HepG2 (cell line): Measurements from ENCODE around the gene SEMA3F. TPM values are rescaled to one million over a fixed set of nuclear protein-coding genes. Genes with fewer than 3 reads are reported as not detected.
A peak's percentile ranks its signal among the peaks of the same experiment; 100 is the strongest.

Experiments
- DNMT3B ChIP-seq: conservative IDR thresholded peaks from 2 replicates; pipeline ENCODE4 v1.6.1; 2016; ENCODE audit warnings: missing biosample characterization, control low read depth
- HNRNPH1 ChIP-seq: fragments of 200-400 bp; formaldehyde crosslinking; optimal IDR thresholded peaks from 2 replicates; pipeline ENCODE3; 2017; ENCODE audit warnings: mild to moderate bottlenecking, low read depth, low read length
- KLF16 ChIP-seq, 2 experiments: sonication (generic) in 1 of 2; formaldehyde crosslinking in 1 of 2; IDR thresholded peaks; 2 replicates each; pipeline versions ENCODE4 v1.6.1 to v1.8.0; 2016 to 2023; ENCODE audit warnings: missing genetic modification reagents in 2 of 2, missing compliant biosample characterization in 1 of 2
- PRMT3 ChIP-seq: sonication (generic); formaldehyde crosslinking; IDR thresholded peaks from 2 replicates; pipeline ENCODE4 v1.8.1; 2022; ENCODE audit warnings: low read depth, mild to moderate bottlenecking, moderate library complexity, missing genetic modification reagents, borderline replicate concordance
- SP140L ChIP-seq: sonication (generic); formaldehyde crosslinking; IDR thresholded peaks from 2 replicates; pipeline ENCODE4 v1.4.0; 2020; ENCODE audit warnings: missing genetic modification reagents, borderline replicate concordance
- ZNF292 ChIP-seq: sonication (generic); formaldehyde crosslinking; IDR thresholded peaks from 2 replicates; pipeline ENCODE4 v1.8.1; 2022; ENCODE audit warnings: mild to moderate bottlenecking, low read depth, missing genetic modification reagents, borderline replicate concordance
- ZNF367 ChIP-seq: sonication (generic); formaldehyde crosslinking; IDR thresholded peaks from 2 replicates; pipeline ENCODE4 v1.4.0; 2020; ENCODE audit warnings: missing genetic modification reagents, borderline replicate concordance
- ZNF569 ChIP-seq: sonication (generic); formaldehyde crosslinking; IDR thresholded peaks from 2 replicates; pipeline ENCODE4 v1.5.0; 2020; ENCODE audit warnings: mild to moderate bottlenecking, missing genetic modification reagents, moderate library complexity, borderline replicate concordance
- ZNF7 ChIP-seq: IDR thresholded peaks from 2 replicates; pipeline ENCODE4 v1.6.1; 2016; ENCODE audit warnings: missing biosample characterization, missing genetic modification reagents
- ZNF703 ChIP-seq: sonication (generic); formaldehyde crosslinking; IDR thresholded peaks from 2 replicates; pipeline ENCODE4 v1.5.1; 2020; ENCODE audit warnings: missing genetic modification reagents, mild to moderate bottlenecking, moderate library complexity, borderline replicate concordance
- ZNF713 ChIP-seq: sonication (generic); formaldehyde crosslinking; IDR thresholded peaks from 2 replicates; pipeline ENCODE4 v1.4.0; 2020; ENCODE audit warnings: mild to moderate bottlenecking, missing genetic modification reagents
- ZNF749 ChIP-seq: sonication (generic); formaldehyde crosslinking; IDR thresholded peaks from 2 replicates; pipeline ENCODE4 v1.8.0; 2022; ENCODE audit warnings: mild to moderate bottlenecking, missing genetic modification reagents, moderate library complexity, borderline replicate concordance
- ZNF75D ChIP-seq: sonication (generic); formaldehyde crosslinking; IDR thresholded peaks from 2 replicates; pipeline ENCODE4 v1.8.1; 2023; ENCODE audit warnings: missing genetic modification reagents, mild to moderate bottlenecking, borderline replicate concordance
- polyA plus RNA-seq, 8 experiments: library from polyadenylated mRNA; depleted of rRNA in 3 of 8; stranded (reverse) in 7 of 8; unstranded in 1 of 8; fragments of >200 nt; fragmentation: Illumina TruSeq in 4 of 8; extraction: Trizol in 4 of 8; gene quantifications; 2 replicates each; pipeline versions ENCODE4 v1.2.1 to v1.2.3, GENCODE V29; 2011 to 2016; ENCODE audit warnings: low read depth in 4 of 8, missing spikeins in 1 of 8, mixed read lengths in 1 of 8; ENCODE audit not compliant: insufficient read depth in 1 of 8
- total RNA-seq, 5 experiments: library from RNA; depleted of rRNA; stranded (reverse); fragments of >200 nt; fragmentation: Illumina TruSeq; extraction: Trizol; gene quantifications; 2 replicates each; pipeline ENCODE4 v1.2.3, GENCODE V29; 2016; ENCODE audit warnings: low read depth in 1 of 5
- TF ChIP-seq, protein P1 (sequence below): sonication (generic); formaldehyde crosslinking; IDR thresholded peaks from 2 replicates; pipeline ENCODE4 v1.8.0; 2022; ENCODE audit warnings: low read depth, missing genetic modification reagents
- TF ChIP-seq, protein P2 (sequence below): sonication (generic); formaldehyde crosslinking; IDR thresholded peaks from 2 replicates; pipeline ENCODE4 v1.5.0; 2020; ENCODE audit warnings: missing genetic modification reagents
- TF ChIP-seq, protein P3 (sequence below): sonication (generic); formaldehyde crosslinking; IDR thresholded peaks from 2 replicates; pipeline ENCODE4 v1.4.0; 2020; ENCODE audit warnings: missing genetic modification reagents
- TF ChIP-seq, protein P4 (sequence below): IDR thresholded peaks from 2 replicates; pipeline ENCODE4 v1.6.1; 2012; ENCODE audit warnings: low read length, improper control_type of control experiment
- TF ChIP-seq, protein P5 (sequence below): sonication (generic); formaldehyde crosslinking; IDR thresholded peaks from 2 replicates; pipeline ENCODE4 v1.5.0; 2020; ENCODE audit warnings: mild to moderate bottlenecking, missing genetic modification reagents

The SEMA3F gene
- total and polyA plus RNA-seq, 2 of the 13 experiments (the other 11 are each of a cell fraction or from before 2014, with no cell fraction given): 7.6 to 17.2 TPM

DNA sequence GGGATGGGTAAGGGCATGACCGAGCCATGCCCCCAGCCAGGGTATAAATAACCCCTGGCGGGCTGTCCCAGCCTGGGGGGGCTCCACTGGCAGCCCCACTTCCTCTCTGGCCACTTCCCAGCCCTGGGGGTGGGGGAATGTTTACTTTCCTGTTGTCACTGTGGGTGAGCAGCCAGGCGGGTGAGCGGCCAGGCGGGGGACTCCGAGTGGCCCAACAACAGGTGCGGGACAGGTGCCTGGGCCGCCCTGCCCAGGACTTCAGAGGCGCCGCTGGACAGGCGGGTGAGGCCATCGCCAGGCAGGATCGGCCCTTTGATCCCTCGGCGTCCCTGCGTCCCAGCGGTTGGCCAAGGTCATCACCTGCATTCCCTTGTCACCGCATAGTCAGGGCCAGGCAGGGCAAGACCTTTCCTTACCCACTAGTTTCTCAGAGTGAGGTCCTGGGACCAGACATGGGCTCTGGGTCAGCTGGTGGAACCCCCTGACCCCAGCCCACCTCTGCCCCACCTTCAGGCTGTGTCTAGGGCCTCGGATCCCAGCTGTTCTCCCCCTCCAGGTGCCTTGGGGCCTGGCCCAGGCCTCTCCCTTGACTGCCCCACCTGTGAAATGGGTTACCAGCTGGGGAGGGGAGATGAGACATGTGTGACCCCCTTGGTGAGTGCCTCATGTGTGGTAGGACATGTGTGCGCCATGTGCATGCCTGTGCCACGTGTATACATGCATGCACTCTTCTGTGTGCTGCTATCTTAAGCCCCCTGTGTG is 16.6 kb downstream of the SEMA3F start (continued):
- TF ChIP-seq, protein P1, sequence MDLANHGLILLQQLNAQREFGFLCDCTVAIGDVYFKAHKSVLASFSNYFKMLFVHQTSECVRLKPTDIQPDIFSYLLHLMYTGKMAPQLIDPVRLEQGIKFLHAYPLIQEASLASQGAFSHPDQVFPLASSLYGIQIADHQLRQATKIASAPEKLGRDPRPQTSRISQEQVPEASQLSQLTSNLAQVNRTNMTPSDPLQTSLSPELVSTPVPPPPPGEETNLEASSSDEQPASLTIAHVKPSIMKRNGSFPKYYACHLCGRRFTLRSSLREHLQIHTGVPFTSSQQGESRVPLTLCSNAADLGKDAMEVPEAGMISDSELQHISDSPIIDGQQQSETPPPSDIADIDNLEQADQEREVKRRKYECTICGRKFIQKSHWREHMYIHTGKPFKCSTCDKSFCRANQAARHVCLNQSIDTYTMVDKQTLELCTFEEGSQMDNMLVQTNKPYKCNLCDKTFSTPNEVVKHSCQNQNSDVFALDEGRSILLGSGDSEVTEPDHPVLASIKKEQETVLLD (CRISPR knock-in tag): no peak
- TF ChIP-seq ZNF703 (CRISPR knock-in tag): peak; percentile 92
- TF ChIP-seq ZNF713 (CRISPR knock-in tag): 0 out of 2 replicates have a peak, but pooled peaks have one; percentile 65
- TF ChIP-seq KLF16 (CRISPR knock-in tag; IDR thresholded peaks at IDR 0.05): peak in 1 of 2 experiments; percentile 92; a peak in 2 of 4 replicates
- TF ChIP-seq ZNF7 (CRISPR knock-in tag): no peak
- TF ChIP-seq, protein P2, sequence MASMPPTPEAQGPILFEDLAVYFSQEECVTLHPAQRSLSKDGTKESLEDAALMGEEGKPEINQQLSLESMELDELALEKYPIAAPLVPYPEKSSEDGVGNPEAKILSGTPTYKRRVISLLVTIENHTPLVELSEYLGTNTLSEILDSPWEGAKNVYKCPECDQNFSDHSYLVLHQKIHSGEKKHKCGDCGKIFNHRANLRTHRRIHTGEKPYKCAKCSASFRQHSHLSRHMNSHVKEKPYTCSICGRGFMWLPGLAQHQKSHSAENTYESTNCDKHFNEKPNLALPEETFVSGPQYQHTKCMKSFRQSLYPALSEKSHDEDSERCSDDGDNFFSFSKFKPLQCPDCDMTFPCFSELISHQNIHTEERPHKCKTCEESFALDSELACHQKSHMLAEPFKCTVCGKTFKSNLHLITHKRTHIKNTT (CRISPR knock-in tag): no peak
- TF ChIP-seq ZNF569 (CRISPR knock-in tag): no peak
- no peak for TF ChIP-seq ZNF749
- TF ChIP-seq DNMT3B (CRISPR knock-in tag): no peak
- TF ChIP-seq, protein P3, sequence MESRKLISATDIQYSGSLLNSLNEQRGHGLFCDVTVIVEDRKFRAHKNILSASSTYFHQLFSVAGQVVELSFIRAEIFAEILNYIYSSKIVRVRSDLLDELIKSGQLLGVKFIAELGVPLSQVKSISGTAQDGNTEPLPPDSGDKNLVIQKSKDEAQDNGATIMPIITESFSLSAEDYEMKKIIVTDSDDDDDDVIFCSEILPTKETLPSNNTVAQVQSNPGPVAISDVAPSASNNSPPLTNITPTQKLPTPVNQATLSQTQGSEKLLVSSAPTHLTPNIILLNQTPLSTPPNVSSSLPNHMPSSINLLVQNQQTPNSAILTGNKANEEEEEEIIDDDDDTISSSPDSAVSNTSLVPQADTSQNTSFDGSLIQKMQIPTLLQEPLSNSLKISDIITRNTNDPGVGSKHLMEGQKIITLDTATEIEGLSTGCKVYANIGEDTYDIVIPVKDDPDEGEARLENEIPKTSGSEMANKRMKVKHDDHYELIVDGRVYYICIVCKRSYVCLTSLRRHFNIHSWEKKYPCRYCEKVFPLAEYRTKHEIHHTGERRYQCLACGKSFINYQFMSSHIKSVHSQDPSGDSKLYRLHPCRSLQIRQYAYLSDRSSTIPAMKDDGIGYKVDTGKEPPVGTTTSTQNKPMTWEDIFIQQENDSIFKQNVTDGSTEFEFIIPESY (CRISPR knock-in tag): peak; percentile 90
- TF ChIP-seq, protein P4, sequence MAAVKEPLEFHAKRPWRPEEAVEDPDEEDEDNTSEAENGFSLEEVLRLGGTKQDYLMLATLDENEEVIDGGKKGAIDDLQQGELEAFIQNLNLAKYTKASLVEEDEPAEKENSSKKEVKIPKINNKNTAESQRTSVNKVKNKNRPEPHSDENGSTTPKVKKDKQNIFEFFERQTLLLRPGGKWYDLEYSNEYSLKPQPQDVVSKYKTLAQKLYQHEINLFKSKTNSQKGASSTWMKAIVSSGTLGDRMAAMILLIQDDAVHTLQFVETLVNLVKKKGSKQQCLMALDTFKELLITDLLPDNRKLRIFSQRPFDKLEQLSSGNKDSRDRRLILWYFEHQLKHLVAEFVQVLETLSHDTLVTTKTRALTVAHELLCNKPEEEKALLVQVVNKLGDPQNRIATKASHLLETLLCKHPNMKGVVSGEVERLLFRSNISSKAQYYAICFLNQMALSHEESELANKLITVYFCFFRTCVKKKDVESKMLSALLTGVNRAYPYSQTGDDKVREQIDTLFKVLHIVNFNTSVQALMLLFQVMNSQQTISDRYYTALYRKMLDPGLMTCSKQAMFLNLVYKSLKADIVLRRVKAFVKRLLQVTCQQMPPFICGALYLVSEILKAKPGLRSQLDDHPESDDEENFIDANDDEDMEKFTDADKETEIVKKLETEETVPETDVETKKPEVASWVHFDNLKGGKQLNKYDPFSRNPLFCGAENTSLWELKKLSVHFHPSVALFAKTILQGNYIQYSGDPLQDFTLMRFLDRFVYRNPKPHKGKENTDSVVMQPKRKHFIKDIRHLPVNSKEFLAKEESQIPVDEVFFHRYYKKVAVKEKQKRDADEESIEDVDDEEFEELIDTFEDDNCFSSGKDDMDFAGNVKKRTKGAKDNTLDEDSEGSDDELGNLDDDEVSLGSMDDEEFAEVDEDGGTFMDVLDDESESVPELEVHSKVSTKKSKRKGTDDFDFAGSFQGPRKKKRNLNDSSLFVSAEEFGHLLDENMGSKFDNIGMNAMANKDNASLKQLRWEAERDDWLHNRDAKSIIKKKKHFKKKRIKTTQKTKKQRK: no peak
- no peak for TF ChIP-seq ZNF75D (CRISPR knock-in tag)
- no peak for TF ChIP-seq PRMT3 (CRISPR knock-in tag)
- no peak for TF ChIP-seq HNRNPH1
- no peak for TF ChIP-seq SP140L (CRISPR knock-in tag)
- no peak for TF ChIP-seq ZNF367 (CRISPR knock-in tag)
- TF ChIP-seq ZNF292 (CRISPR knock-in tag): peak; percentile 95
- TF ChIP-seq, protein P5, sequence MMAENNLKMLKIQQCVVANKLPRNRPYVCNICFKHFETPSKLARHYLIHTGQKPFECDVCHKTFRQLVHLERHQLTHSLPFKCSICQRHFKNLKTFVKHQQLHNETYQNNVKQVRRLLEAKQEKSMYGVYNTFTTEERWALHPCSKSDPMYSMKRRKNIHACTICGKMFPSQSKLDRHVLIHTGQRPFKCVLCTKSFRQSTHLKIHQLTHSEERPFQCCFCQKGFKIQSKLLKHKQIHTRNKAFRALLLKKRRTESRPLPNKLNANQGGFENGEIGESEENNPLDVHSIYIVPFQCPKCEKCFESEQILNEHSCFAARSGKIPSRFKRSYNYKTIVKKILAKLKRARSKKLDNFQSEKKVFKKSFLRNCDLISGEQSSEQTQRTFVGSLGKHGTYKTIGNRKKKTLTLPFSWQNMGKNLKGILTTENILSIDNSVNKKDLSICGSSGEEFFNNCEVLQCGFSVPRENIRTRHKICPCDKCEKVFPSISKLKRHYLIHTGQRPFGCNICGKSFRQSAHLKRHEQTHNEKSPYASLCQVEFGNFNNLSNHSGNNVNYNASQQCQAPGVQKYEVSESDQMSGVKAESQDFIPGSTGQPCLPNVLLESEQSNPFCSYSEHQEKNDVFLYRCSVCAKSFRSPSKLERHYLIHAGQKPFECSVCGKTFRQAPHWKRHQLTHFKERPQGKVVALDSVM (CRISPR knock-in tag): peak; percentile 61; the same call in 1 of the 2 replicates
